ENCODE measurements around the gene NHLRC3. TPM values are rescaled to one million over a fixed set of nuclear protein-coding genes. Genes with fewer than 3 reads are reported as not detected.
"Not testable (repeated sequence)": the region's sequence is repeated elsewhere in the genome, so short reads cannot be mapped to it uniquely, and the experiment has no call there.

NHLRC3 gene
- polyA plus RNA-seq, 1 donor from 2014 or later: 66.5 TPM

GRCh38 chr13:38993381-38993780 is 44.9 kb upstream of the NHLRC3 start:
- H3K36me3 ChIP-seq (ENCODE audit: insufficient read depth, low read length): no peaks in the 10 kb centered on the region
- no peaks in the 10 kb centered on the region for H3K9me2 ChIP-seq (ENCODE audit: insufficient read depth, low read length)
- no peaks in the 10 kb centered on the region for H3K27me3 ChIP-seq (ENCODE audit: insufficient read depth, low read depth, low read length)
- no peaks in the 10 kb centered on the region for H3F3A ChIP-seq (ENCODE audit: insufficient read depth, low read length, poor library complexity, severe bottlenecking)
- no peak for TF ChIP-seq SMC3 (conservative IDR thresholded peaks at IDR 0.05; ENCODE audit: poor library complexity)
- no peak for TF ChIP-seq REST (IDR thresholded peaks at IDR 0.05; ENCODE audit: borderline replicate concordance)
- no peak for TF ChIP-seq EZH2 (IDR thresholded peaks at IDR 0.05; ENCODE audit: borderline replicate concordance, insufficient read depth, low read length, poor library complexity, severe bottlenecking)
- no peak for TF ChIP-seq EP300 (conservative IDR thresholded peaks at IDR 0.05; ENCODE audit: poor library complexity, severe bottlenecking)
- TF ChIP-seq TAF1 (IDR thresholded peaks at IDR 0.05; ENCODE audit: low read depth): no peak
- no peak for TF ChIP-seq CTCF (IDR thresholded peaks at IDR 0.05; ENCODE audit: poor library complexity, severe bottlenecking)
- no peak for TF ChIP-seq RAD21 (conservative IDR thresholded peaks at IDR 0.05)
- no peak for TF ChIP-seq MXI1 (conservative IDR thresholded peaks at IDR 0.05; ENCODE audit: poor library complexity, severe bottlenecking)
- no peak for TF ChIP-seq POLR2AphosphoS5 (IDR thresholded peaks at IDR 0.05)
- no peak overlapping the region for H3K4me3 ChIP-seq (ENCODE audit: low read length)
- H4K20me1 ChIP-seq (ENCODE audit: insufficient read depth): no peaks in the 10 kb centered on the region
- H3K9ac ChIP-seq (ENCODE audit: low read length): no peak overlapping the region
- no peak overlapping the region for H3K4me2 ChIP-seq (ENCODE audit: low read length)
- no peaks in the 10 kb centered on the region for H3K9me3 ChIP-seq (ENCODE audit: low read length)
- H2AFZ ChIP-seq (ENCODE audit: low read depth, low read length): no peak overlapping the region
- H3K27ac ChIP-seq (ENCODE audit: low read length): no peak overlapping the region
- H3K79me2 ChIP-seq (replicated peaks; ENCODE audit: insufficient read depth, low read length): no peaks in the 10 kb centered on the region

GRCh38 chr13:38998739-38999138 is 39.5 kb upstream of the NHLRC3 start:
- Histone ChIP-seq H3K27ac (ENCODE audit: low read length) (no peak overlapping the region), H3K9me3 (ENCODE audit: low read length) (no peaks in the 10 kb centered on the region), H2AFZ (ENCODE audit: low read depth, low read length) (no peak overlapping the region), H3K36me3 (ENCODE audit: insufficient read depth, low read length) (no peaks in the 10 kb centered on the region), H4K20me1 (ENCODE audit: insufficient read depth) (no peaks in the 10 kb centered on the region), H3K4me3 (ENCODE audit: low read length) (no peak overlapping the region), H3K9ac (ENCODE audit: low read length) (no peak overlapping the region), H3K79me2 (replicated peaks; ENCODE audit: insufficient read depth, low read length) (no peaks in the 10 kb centered on the region), H3K27me3 (ENCODE audit: insufficient read depth, low read depth, low read length) (no peaks in the 10 kb centered on the region), H3K4me2 (ENCODE audit: low read length) (no peak overlapping the region), H3F3A (ENCODE audit: insufficient read depth, low read length, poor library complexity, severe bottlenecking) (no peaks in the 10 kb centered on the region), H3K9me2 (ENCODE audit: insufficient read depth, low read length) (no peaks in the 10 kb centered on the region)
- TF ChIP-seq EP300 (conservative IDR thresholded peaks at IDR 0.05; ENCODE audit: poor library complexity, severe bottlenecking): no peak
- TF ChIP-seq REST (IDR thresholded peaks at IDR 0.05; ENCODE audit: borderline replicate concordance): no peak
- no peak for TF ChIP-seq TAF1 (IDR thresholded peaks at IDR 0.05; ENCODE audit: low read depth)

- H4K20me1 ChIP-seq (ENCODE audit: insufficient read depth); H3K27ac ChIP-seq (ENCODE audit: low read length); H3K9me2 ChIP-seq (ENCODE audit: insufficient read depth, low read length); H3K4me3 ChIP-seq (ENCODE audit: low read length); H3F3A ChIP-seq (ENCODE audit: insufficient read depth, low read length, poor library complexity, severe bottlenecking); H3K27me3 ChIP-seq (ENCODE audit: insufficient read depth, low read depth, low read length); H3K9me3 ChIP-seq (ENCODE audit: low read length); H3K4me2 ChIP-seq (ENCODE audit: low read length); H3K9ac ChIP-seq (ENCODE audit: low read length); H3K79me2 ChIP-seq (replicated peaks; ENCODE audit: insufficient read depth, low read length); H2AFZ ChIP-seq (ENCODE audit: low read depth, low read length): not testable (repeated sequence)
- H3K36me3 ChIP-seq (ENCODE audit: insufficient read depth, low read length): peaks cover 14% of the 10 kb centered on the region
These were observed 31.7 kb upstream of the NHLRC3 start for GRCh38 chr13:39006371-39007111.
